GM19035 (cell line): ENCODE results near the gene ARHGAP5.

Experiments used
- ATAC-seq: cut with Tn5 transposase; IDR thresholded peaks from one replicate; pipeline ENCODE4 v1.9.1; 2021; ENCODE audit not compliant: unreplicated experiment

ARHGAP5 gene

DNA sequence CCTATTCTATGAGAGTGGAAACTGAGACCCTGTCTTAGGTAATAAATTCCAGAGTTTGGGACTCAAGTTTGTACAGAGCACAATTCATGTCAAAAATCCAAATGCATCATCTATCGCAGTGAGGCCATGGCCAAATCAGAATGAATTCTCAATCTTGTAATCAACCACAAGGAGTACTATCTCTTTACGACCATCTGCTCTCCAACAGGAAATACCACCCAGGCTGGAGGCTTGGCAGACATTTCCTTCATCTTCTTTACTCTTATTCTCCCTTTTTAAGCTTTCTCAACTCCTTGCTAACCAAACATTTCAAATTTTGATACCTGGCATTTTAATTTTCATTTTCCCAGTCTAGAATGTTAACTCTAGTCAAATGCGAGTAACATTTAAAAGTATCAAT, 92.1 kb downstream of the ARHGAP5 start:
- no peak for ATAC-seq

DNA sequence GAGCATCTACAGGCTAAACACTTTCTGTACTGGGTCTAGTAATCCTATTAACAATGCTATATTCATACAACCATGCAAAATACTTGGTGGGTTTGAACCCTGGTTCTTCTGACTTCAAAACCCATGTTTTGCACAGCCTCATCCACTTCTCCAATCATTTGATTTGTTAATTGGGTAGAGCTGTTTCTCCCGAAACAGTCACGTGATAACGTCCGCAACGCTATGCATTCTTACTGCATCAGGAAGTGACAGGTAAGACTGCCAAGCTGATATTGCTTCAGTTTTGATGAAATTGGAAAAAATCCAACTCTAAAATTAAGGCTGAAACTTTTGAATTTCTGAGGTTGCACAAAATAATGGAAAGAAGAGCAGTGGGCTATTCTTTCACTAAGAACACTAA, 94.4 kb downstream of the ARHGAP5 start:
- no peak for ATAC-seq

DNA sequence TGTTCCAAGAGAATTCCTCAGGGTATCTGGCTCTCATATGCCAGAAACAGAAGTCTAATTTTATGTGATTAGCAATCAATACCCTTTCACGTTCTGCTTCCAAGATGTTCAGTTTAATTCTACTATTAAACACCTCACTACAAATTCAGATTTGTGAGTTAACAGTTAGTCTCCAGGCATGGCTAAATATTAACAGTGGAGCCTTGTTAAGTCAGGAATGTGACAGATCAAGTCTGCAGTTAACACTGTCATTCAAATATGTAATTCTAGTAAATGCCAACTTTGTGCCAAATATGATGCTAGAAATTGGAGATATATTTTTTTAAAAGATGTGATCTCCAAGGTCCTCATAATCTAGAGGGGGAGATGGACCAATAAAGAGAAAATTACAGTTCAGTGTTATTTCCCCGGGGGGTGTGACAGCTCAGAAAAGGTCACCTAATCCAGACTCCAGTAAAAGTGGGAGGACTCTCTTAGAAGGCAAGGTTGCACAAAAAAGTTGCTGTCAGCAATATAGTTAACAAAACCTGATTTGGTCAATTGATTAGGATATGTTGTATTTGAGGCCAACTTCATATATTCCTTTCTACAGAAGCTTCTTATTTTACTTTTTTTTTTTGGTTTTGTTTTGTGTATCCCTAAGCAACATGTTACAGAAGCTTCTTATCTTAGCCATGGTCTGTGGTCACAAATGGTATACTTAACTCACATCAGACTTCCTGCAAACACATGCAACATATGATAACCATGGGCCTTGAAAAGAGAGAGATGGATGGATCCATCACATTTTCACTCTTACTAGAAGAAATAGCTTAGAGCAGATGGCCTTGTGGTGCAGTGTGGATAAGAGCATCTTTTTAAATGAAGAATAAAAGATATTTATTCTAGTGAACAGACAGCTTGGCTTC, 106.3 kb downstream of the ARHGAP5 start:
- ATAC-seq: no peak

DNA sequence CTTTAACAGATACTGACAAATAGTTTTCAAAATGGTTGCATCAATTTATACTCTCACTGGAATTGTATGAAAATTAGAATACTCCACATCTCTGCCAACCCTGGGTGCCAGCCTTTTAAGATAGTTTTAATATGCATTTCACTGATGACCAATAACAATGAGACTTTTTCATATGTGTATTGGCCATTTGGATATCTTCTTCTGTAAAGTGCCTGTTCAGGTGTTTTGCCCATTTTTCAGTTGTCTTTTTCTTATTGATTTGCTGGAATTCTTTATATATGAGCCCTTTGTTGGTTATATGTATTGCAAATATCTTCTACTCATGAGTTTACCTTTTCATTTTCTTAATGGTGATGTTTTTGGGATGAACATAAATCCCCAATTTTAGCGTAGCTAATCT, 108.0 kb downstream of the ARHGAP5 start:
- no peak for ATAC-seq

DNA sequence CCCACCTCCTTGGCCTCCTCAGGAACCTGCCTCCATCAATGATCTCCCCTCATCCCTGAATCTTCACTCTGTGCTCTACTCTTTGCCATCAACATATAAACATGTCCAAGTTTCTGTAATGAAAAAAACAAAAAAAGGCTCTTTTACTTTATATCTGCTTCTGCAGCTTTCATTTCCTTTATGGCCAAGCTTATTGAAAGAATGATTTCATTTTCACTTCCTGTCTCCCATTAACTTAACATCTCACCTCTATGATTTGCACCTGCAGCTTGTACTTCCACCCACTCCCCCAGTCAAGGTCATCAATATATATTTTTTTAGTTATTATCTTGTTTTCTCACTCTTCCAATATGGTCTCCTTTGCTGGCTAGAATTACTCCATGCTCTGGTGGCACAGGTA, 109.1 kb downstream of the ARHGAP5 start:
- ATAC-seq: no peak

DNA sequence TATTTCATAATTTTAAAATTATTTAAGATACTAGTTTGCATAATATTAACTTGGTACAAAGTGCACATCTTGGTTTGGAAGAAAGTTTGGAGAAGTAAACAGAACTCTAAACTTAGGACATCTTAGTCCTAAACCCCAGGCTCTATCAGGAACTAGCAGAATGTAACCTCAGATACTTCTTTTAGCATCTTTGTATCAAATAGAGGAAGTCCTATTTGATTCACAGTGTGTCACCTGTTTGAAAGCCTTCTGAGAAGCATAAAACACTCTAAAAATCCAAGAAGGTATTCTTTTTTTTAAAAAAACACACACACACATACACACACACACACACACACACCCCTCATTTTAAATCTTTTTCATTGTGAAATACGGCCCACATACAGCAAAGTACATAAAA, 112.7 kb downstream of the ARHGAP5 start:
- ATAC-seq: no peak

DNA sequence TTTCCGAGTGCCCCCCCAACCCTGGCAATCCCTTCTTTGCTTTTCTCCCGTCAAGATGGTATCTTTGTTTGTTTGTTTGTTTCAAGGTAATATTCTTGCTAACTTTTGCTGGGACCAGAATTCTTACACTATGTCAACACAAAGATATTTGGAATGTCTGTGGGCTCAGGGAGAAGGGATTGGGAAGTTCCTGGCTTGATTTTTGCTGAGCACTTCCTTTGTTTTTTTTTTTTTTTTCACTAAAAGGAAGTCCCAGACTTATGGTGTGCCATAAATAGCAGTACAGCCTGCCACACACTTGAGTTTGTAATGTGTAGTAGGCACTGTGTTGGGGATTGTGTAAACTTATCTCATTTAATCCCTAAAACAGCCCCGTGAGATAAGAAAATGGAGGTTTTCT, 113.6 kb downstream of the ARHGAP5 start:
- no peak for ATAC-seq

DNA sequence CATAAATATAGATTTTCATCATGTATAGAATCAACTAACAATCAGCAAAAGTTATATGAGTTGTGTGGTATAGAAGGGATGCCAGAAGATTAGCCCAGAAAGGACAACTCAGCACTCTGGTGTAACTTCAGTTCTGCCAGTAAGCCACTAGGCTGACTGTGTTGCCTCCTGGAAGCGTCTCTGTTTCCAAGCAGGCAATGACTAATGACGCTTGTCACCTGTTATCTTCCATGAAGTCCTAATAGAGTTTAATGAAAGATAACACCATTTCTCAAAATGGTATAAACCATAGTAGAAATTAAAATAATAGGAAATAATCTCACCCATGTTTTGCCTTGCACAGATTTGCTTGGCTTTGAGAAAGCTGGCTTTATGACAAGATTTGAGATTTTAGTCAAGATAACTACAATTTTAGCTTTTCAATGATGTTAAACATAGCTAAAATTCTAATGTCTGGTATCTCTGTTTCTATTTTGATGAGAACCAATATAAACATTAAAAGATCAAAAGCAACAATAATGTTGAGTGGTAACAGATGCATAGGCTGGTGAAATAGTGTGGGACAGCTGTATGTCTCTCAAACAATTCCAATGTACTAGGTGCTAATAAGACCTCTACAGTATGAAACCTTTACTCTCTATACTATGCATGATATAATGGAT, 115.7 kb downstream of the ARHGAP5 start:
- no peak for ATAC-seq

DNA sequence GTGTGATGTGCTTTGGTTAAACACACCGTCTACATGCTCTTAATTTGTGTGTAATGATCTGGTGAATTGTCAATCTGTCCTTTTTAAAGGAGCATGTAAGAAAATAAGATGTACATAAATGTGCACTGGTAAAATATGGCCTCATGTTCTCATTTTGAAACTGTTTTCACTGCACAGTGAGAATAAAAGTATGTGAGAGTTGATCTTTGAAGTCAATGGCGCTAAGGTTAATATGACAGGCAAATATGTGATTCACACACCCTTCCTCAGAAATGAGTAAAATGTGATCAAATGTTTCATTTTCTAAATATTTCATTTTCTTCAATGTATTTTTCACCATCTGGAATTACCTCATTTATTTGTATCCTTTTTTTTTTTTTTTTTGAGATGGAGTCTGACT, 116.4 kb downstream of the ARHGAP5 start:
- ATAC-seq: no peak

DNA sequence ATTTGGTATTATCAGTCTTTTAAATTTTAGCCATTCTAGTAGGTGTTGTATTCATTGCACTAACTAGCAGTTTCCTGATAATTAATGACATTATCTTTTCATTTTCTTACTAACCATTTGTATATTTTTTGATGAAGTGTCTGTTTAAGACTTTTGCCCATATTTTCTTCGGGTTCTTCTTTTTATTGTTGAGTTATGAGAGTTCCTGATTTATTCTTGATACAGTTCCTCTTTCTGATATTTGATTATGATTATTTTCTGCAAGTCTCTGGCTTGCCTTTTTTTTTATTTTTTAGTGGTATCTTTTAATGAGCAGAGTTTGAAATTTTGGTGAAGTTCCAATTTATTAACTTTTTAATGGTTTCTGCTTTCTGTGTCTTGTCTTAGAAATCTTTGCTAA, 118.5 kb downstream of the ARHGAP5 start:
- ATAC-seq: no peak

DNA sequence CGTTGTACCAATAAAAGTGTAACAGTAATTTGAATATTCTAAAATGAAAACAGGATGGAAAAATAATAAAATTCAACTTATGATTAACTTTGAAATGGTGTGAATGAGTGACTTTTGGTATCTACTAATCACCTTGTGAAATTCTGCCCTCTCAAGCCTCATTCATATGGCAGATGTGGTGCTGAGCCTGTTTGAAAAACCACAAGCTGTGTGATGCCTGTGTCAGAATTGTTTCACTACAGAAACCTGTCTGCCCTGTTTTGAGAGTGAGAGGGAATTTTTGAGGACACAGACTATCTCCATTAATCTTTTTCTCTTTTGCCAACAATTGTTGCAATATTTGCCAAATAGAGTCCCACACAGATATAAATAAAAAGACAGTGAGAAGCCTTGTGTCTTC, 120.8 kb downstream of the ARHGAP5 start:
- no peak for ATAC-seq

DNA sequence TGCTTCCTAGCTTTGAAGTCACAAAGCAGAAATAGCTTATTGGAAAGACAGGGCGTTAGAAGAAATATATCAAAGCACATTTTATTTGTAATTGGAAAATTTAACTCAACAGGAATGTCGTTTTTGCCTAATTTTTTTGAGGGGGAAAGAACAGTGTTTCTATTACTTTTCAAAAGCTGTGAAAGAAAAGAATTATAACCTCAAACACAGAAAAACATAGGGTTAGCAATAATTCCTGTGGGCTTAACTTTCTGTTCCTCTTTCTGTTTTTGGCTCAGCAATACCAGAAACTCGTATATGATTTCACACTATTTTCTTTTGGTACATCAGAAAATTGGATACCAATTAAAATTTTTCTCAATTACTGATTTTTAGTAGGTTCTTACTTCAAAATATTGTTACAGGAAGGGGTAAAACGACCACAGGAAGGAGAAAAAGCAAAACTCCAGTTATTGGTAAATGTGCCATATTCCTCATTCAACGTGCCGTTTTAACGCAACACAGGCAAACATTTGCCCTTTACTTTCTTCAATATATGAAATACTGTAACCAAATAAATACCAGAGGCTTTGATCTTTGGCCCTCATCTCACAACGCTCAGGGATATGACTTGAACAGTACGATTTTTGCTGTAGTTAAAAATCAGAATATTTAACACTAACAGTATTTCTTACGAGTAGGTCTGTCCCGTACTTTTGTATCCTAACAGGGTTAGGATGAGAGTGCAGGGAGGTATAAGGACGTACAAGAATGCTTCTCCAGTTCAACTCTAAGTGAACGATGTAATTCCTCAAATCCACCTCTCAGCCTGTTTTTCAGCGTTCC, 123.5 kb downstream of the ARHGAP5 start:
- ATAC-seq: no peak

DNA sequence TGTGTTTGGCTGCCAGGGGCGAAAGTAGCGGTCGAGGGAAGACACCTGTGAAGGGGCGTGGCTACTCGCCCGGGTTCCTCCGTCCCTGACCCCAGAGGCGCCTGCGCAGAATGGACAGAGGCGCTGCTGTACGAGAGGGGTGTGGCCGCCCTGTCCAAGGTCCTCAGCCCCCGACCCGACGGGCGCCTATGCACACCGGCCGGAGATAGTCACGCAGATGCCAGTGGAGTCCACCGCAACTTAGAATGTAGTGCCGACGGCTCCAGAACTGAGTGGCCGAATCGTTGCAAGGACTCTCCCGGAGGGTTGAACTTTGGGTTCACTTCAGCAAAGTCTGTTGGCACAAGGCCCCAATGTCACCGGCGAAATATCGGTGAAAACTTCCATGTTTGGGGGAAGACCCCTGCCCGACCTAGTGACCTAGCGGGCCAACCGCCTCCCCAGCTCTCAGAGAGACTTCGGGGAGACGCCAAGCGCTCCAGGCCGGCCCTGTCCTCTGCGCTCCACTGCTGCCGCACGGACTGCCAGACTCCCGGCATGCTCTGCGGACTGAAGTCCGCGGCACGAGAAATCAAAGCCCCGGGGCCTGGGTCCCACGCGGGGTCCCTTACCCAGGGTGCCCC, 124.2 kb downstream of the ARHGAP5 start:
- ATAC-seq: peak; percentile 65

DNA sequence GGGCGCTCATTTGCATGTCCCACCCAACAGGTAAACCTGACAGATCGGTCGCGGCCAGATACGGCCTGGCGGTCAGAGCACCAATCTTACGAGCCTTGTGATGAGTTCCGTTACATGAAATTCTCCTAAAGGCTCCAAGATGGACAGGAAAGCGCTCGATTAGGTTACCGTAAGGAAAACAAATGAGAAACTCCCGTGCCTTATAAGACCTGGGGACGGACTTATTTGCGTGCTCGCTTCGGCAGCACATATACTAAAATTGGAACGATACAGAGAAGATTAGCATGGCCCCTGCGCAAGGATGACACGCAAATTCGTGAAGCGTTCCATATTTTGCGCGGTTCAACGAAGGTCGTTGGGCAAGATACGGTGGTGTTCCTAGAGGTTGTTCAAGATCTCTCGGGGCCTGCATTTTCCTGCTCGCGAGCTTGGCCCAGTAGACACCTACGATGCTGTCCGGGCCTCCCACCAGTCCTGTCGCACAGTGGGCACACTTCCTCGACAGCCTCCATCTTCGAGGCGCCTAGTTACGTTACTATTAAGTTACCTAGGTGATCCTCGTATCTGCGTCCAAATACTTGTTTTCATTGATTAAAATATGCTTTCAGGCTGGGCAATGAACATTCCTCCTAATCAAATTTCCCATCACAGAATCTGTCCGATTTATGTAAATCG, 124.8 kb downstream of the ARHGAP5 start, which contains the start of gene RNU6-7:
TSS of gene RNU6-7 (plus strand) at position 230 of the 675 bp plus-strand sequence.
- ATAC-seq: no peak

DNA sequence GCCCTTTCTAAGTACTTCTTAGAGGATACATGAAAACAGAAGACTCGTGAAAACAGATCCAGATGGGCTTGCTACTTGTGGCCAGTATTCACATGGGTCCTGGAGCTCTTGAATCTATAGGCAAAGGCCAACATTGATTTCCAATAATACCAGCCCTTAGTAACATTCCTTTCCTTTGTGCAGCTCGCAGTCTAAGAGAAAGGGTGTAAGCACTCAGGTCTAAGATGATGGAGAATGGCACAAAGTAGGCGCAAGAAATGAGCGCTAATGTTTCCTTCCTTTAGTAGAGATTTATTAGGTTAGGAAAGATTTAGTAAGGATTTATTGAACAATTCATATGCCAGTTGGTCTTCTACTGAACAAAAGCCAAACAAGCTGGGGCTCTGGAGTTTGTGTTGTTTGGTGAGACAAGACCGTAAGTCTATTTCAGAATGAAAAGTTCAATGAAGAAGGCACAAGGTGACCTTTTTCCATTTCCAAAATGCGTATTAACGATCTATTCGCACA, 125.4 kb downstream of the ARHGAP5 start:
- no peak for ATAC-seq

DNA sequence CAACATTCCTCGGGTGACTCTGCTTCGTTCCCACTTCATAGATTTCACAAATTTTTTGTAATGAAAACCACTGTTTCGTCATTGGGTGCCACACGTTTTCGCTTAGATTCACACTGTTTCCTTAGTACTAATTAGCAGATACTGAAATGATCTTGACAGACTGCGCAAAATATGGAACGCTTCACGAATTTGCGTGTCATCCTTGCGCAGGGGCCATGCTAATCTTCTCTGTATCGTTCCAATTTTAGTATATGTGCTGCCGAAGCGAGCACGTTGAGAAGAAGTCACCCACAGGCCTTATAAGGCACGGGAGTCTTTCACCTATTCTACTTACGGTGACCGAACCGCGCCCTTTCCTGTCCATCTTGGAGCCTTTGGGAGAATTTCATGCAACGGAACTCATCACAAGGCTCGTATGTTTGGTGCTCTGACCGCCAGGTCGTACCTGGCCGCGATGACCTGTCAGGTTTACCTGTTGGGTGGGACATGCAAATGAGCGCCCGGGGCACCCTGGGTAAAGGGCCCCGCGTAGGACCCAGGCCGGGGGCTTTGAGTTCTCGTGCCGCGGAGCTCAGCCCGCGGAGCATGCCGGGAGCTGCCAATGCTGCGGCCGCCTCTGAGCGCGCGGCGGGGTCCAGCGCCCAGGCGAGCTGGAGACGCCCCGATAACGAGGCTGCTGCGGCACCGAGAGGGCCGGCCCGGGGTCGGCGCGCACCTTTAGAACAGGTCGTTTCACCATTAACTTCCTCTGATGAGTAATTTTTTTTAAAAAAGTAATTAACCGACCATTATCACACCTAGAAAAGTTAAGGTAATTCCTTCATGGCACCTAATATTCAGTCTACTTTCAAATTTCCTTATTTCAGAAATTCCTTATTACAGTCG, 126.1 kb downstream of the ARHGAP5 start, which contains the start of gene RNU6-8:
TSS of gene RNU6-8 (minus strand) at position 272 of the 885 bp plus-strand sequence.
- peak; percentile 75 for ATAC-seq

DNA sequence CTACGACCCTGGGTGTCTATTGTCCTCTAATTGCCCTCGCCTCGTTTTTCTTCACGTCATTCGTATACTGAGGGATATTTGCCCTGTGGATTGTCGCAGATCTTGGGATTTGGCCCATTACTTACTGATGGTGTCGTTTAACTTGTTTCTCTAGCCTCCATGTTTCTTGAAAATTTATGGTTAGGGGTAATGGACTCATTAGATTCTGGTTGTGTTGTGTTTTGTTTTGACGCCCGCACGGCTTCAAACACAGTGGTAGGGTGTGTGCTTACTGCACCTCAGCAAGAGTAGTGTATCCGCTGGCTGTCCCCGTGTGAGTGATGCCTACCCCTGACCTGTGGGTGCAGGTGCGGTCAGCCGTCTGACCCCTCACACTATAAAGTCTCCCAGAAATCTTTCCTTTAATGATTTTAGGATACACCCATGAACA, 126.8 kb downstream of the ARHGAP5 start:
- ATAC-seq: no peak

DNA sequence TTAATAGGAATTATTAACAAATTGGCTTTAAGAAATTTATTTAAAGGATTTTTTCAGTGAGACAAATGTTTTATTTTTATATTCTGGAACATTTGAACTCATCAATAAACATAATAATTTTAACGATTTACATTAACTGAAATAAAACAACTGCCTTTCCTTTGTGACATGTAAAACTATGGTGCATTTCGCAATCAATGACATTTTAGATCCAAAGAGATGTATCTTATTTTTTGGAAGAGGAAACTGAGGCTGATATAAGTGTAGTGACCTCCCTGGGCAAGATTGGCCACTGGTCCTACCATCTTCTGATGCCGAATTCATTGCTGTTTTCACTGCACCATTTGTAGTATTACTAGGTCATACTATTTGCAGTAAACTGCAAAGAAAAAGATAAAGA, 128.4 kb downstream of the ARHGAP5 start:
- ATAC-seq: no peak

DNA sequence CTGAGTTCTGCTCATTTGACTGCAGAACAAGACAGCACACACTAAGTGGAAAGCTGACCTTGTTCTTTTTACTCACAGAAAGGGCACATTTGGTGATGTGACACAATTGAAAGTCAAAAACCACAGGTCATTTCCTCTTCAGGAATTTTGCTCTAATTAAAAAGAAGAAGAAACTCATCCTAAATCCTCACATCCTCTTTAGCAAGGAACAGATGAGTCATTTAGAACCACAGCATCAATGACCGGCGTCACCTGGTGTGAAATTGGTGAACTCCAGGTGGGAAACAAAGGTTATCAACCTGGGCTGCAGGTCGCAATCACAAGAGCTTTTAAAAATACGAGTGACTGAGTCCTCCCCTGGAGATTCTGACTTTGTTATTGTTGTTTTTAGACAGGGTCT, 128.9 kb downstream of the ARHGAP5 start:
- no peak for ATAC-seq
